HG03439 (cell line): ENCODE measurements around the gene ZFYVE26.
"Not testable (repeated sequence)": the region's sequence is repeated elsewhere in the genome, so short reads cannot be mapped to it uniquely, and the experiment has no call there.

Experiments used
- ATAC-seq: cut with Tn5 transposase; IDR thresholded peaks from one replicate; pipeline ENCODE4 v1.9.1; 2021; ENCODE audit warnings: mild to moderate bottlenecking, moderate library complexity; ENCODE audit not compliant: unreplicated experiment

ZFYVE26 gene

GRCh38 chr14:67816326-67817002 is at the start of gene ZFYVE26:
TSS of gene ZFYVE26 (minus strand) at chr14:67816590. CDS start at chr14:67815963, 627 bp downstream.
- ATAC-seq: peak; percentile 87

- ATAC-seq: no peak
These were observed 46.8 kb upstream of the ZFYVE26 start for GRCh38 chr14:67863223-67863622.

GRCh38 chr14:67859169-67859749 is 42.9 kb upstream of the ZFYVE26 start:
- no peak for ATAC-seq

GRCh38 chr14:67857778-67858350 is 41.5 kb upstream of the ZFYVE26 start:
- no peak for ATAC-seq

GRCh38 chr14:67856827-67857226 is 40.4 kb upstream of the ZFYVE26 start:
- ATAC-seq: no peak

GRCh38 chr14:67853715-67854114 is 37.3 kb upstream of the ZFYVE26 start:
- no peak for ATAC-seq

- no peak for ATAC-seq
These were observed 36.7 kb upstream of the ZFYVE26 start for GRCh38 chr14:67852926-67853604.

GRCh38 chr14:67851785-67852410 is 35.5 kb upstream of the ZFYVE26 start:
- ATAC-seq: no peak

- no peak for ATAC-seq
These were observed 33.9 kb upstream of the ZFYVE26 start for GRCh38 chr14:67850066-67850830.

GRCh38 chr14:67846029-67846610 is 29.7 kb upstream of the ZFYVE26 start:
- ATAC-seq: no peak

- ATAC-seq: no peak
These were observed 20.7 kb upstream of the ZFYVE26 start for GRCh38 chr14:67837011-67837624.

- no peak for ATAC-seq
These were observed 19.2 kb upstream of the ZFYVE26 start for GRCh38 chr14:67835596-67835995.

GRCh38 chr14:67833403-67833802 is 17.0 kb upstream of the ZFYVE26 start:
- no peak for ATAC-seq

GRCh38 chr14:67831113-67831512 is 14.7 kb upstream of the ZFYVE26 start:
- no peak for ATAC-seq

GRCh38 chr14:67821121-67821520 is 4.7 kb upstream of the ZFYVE26 start:
- no peak for ATAC-seq

- ATAC-seq: no peak
These were observed 4.1 kb upstream of the ZFYVE26 start for GRCh38 chr14:67820428-67820971.

GRCh38 chr14:67819563-67820421 is 3.4 kb upstream of the ZFYVE26 start, which contains the start of gene RAD51B:
TSS of gene RAD51B (plus strand) at chr14:67819779.
- peak; percentile 54 for ATAC-seq

- ATAC-seq: not testable (repeated sequence)
These were observed 2.1 kb upstream of the ZFYVE26 start for GRCh38 chr14:67818476-67818875.
